Muscle of leg (tissue), 16 donors: ENCODE data around the gene SH3BGRL3. TPM values are rescaled to one million over a fixed set of nuclear protein-coding genes. Genes with fewer than 3 reads are reported as not detected.
"Not testable (repeated sequence)": the region's sequence is repeated elsewhere in the genome, so short reads cannot be mapped to it uniquely, and the experiment has no call there.

Experiments
- DNase-seq: peaks from one replicate; pipeline ENCODE4 v3.0.0; 2013
- H3K27ac ChIP-seq: one replicate; pipeline ENCODE4 v1.5.1; 2013; ENCODE audit warnings: mild to moderate bottlenecking, low read length, control low read depth
- H3K27me3 ChIP-seq: one replicate; pipeline ENCODE4 v1.6.1; 2013; ENCODE audit warnings: low read length; ENCODE audit not compliant: control insufficient read depth, insufficient read depth
- H3K36me3 ChIP-seq: one replicate; pipeline ENCODE4 v1.6.1; 2013; ENCODE audit warnings: low read length; ENCODE audit not compliant: control insufficient read depth, insufficient read depth
- H3K4me1 ChIP-seq: one replicate; pipeline ENCODE4 v1.6.1; 2013; ENCODE audit warnings: low read length; ENCODE audit not compliant: control insufficient read depth, insufficient read depth
- H3K4me3 ChIP-seq: one replicate; pipeline ENCODE4 v1.5.1; 2013; ENCODE audit warnings: low read length, control low read depth
- H3K9me3 ChIP-seq: replicated peaks from 2 replicates; pipeline ENCODE4 v1.6.1; 2013; ENCODE audit warnings: low read depth, low read length; ENCODE audit not compliant: control insufficient read depth
- WGBS: methylation state at CpG from one replicate; pipeline ENCODE4 v1.1.5; 2013; ENCODE audit warnings: missing lambda C conversion rate; ENCODE audit not compliant: insufficient coverage; 5-methylcytosine and 5-hydroxymethylcytosine counted together
- long read RNA-seq, 11 donors: transcript quantifications; one replicate each; lab custom pipeline, GENCODE V29; 2026
- polyA plus RNA-seq, 8 donors: library from polyadenylated mRNA; unstranded; fragments of 120-200 nt; gene quantifications; one replicate each; pipeline versions ENCODE4 v1.2.1 to v1.2.3, GENCODE V29; 2013; ENCODE audit warnings: inconsistent platforms in 1 of 8, low replicate concordance in 1 of 8; ENCODE audit not compliant: insufficient read length in 8 of 8, insufficient read depth in 1 of 8
- total RNA-seq: library from RNA; stranded (reverse); fragments of 120-200 nt; gene quantifications from one replicate; pipeline ENCODE4 v1.2.4, GENCODE V29; 2013

SH3BGRL3 gene
- total RNA-seq (12.2 TPM), polyA plus RNA-seq (10 to 100 TPM; 53.0 to 85.2 (median 61.9) TPM)
- long read RNA-seq, donor 1, transcript SH3BGRL3-201 (3 exons, 1,661 nt): major isoform, 22 of 23 reads
- long read RNA-seq, donor 1, partial matches to known transcripts: 0 of 23 reads
- long read RNA-seq, donor 1, other reads (novel, unspliced or antisense): 0 of 23 reads
- long read RNA-seq, donor 2, transcript SH3BGRL3-201 (3 exons, 1,661 nt): major isoform, 15 of 15 reads
- long read RNA-seq, donor 2, partial matches to known transcripts: 0 of 15 reads
- long read RNA-seq, donor 2, other reads (novel, unspliced or antisense): 0 of 15 reads
- long read RNA-seq, donor 3, transcript SH3BGRL3-201 (3 exons, 1,661 nt): major isoform, 53 of 55 reads
- long read RNA-seq, donor 3, partial matches to known transcripts: 0 of 55 reads
- long read RNA-seq, donor 3, other reads (novel, unspliced or antisense): 0 of 55 reads
- long read RNA-seq, donor 4, transcript SH3BGRL3-201 (3 exons, 1,661 nt): major isoform, 59 of 67 reads
- long read RNA-seq, donor 4, partial matches to known transcripts: 6 of 67 reads
- long read RNA-seq, donor 4, other reads (novel, unspliced or antisense): 0 of 67 reads
- long read RNA-seq, donor 5, transcript SH3BGRL3-201 (3 exons, 1,661 nt): major isoform, 109 of 118 reads
- long read RNA-seq, donor 5, transcript SH3BGRL3-202 (2 exons, 768 nt): minor isoform, 9 of 118 reads
- long read RNA-seq, donor 5, partial matches to known transcripts: 0 of 118 reads
- long read RNA-seq, donor 5, other reads (novel, unspliced or antisense): 0 of 118 reads
- long read RNA-seq, donor 6, transcript SH3BGRL3-201 (3 exons, 1,661 nt): major isoform, 69 of 74 reads
- long read RNA-seq, donor 6, transcript SH3BGRL3-202 (2 exons, 768 nt): minor isoform, 5 of 74 reads
- long read RNA-seq, donor 6, partial matches to known transcripts: 0 of 74 reads
- long read RNA-seq, donor 6, other reads (novel, unspliced or antisense): 0 of 74 reads
- long read RNA-seq, donor 7, transcript SH3BGRL3-201 (3 exons, 1,661 nt): major isoform, 96 of 101 reads
- long read RNA-seq, donor 7, transcript SH3BGRL3-202 (2 exons, 768 nt): minor isoform, 5 of 101 reads
- long read RNA-seq, donor 7, partial matches to known transcripts: 0 of 101 reads
- long read RNA-seq, donor 7, other reads (novel, unspliced or antisense): 0 of 101 reads
- long read RNA-seq, donor 8, transcript SH3BGRL3-201 (3 exons, 1,661 nt): major isoform, 51 of 52 reads
- long read RNA-seq, donor 8, partial matches to known transcripts: 0 of 52 reads
- long read RNA-seq, donor 8, other reads (novel, unspliced or antisense): 0 of 52 reads
- long read RNA-seq, donor 9, transcript SH3BGRL3-201 (3 exons, 1,661 nt): major isoform, 52 of 69 reads
- long read RNA-seq, donor 9, partial matches to known transcripts: 15 of 69 reads
- long read RNA-seq, donor 9, other reads (novel, unspliced or antisense): 0 of 69 reads
- long read RNA-seq, donor 10, transcript SH3BGRL3-202 (2 exons, 768 nt): minor isoform, 5 of 92 reads
- long read RNA-seq, donor 10, transcript SH3BGRL3-201 (3 exons, 1,661 nt): major isoform, 80 of 92 reads
- long read RNA-seq, donor 10, partial matches to known transcripts: 7 of 92 reads
- long read RNA-seq, donor 10, other reads (novel, unspliced or antisense): 0 of 92 reads
- long read RNA-seq, donor 11, transcript SH3BGRL3-201 (3 exons, 1,661 nt): major isoform, 77 of 78 reads
- long read RNA-seq, donor 11, partial matches to known transcripts: 0 of 78 reads
- long read RNA-seq, donor 11, other reads (novel, unspliced or antisense): 0 of 78 reads

GRCh38 chr1:26279456-26280332 lies at the start of gene SH3BGRL3:
SH3BGRL3 (plus strand) TSS chr1:26280086; CDS start chr1:26280156, 70 bp downstream.
- Histone ChIP-seq H3K36me3 (peaks cover 38% of the 10 kb centered on the region), H3K27me3 (no peaks in the 10 kb centered on the region), H3K4me3 (peak within 1 kb of the TSS; percentile 91), H3K27ac (peak within 1 kb of the TSS; percentile 95), H3K4me1 (peaks cover 65% of the 10 kb centered on the region), H3K9me3 (no peaks in the 10 kb centered on the region)
- peak; percentile 94 for DNase-seq
- under 1% methylated on average over 55 of the region's 66 CpGs for WGBS

DNA sequence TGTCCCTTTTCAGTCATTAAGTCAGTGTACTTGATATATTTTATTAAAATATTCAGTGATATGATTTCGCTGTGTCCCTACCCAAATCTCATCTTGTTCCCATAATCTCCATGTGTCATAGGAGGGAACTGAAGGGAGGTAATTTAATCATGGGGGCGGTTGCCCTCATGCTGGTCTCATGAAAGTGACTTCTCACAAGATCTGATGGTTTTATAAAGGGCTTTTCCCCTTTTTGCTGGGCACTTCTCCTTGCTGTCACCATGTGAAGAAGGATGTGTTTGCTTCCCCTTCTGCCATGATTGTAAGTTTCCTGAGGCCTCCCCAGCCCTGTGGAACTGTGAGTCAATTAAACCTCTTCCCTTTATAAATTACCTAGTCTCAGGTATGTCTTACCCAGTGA lies 49.2 kb upstream of the SH3BGRL3 start:
- not testable (repeated sequence) for H3K36me3 ChIP-seq, H3K4me1 ChIP-seq, H3K4me3 ChIP-seq, H3K27ac ChIP-seq, H3K9me3 ChIP-seq, DNase-seq
- WGBS: no CpG with 5 or more reads among the region's 2 CpGs
- H3K27me3 ChIP-seq: peaks cover 15% of the 10 kb centered on the region

DNA sequence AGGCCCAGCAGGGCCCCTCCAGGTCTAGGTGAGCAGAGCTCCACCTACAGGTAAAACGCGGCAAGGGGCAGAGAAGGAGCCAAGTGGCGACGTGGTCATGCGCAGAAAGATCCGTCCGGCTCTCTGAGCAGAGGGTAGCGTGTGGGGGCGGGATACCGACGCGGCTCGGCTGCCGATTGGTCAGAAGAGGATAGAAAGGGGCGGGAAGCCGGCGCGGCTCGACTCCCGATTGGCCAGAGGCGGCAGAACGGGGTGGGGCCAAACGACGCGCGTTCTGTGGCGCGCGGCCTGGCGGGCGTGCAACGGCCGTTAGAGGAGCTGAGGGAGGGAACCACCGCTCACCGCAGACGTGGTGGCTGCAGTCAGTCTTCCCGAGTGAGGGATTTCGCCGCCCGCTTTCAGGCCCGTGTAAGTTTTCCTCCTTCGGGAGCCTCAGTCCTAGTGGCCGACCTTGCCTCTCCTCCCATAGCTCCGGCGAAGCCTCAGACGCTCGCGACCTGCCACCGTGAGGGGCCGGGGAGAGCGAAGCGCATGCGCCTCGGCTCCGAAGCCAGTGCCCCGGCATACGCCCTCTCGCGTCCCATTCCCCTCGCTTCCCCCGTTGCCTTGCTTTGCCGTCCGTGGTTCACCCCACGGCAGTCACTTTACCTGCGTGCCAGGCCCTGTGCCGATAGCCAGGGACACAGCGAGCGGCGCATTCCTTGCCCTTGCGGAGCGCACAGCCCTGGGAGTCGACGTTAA lies 45.8 kb upstream of the SH3BGRL3 start, which contains the start of gene CEP85:
CEP85 (plus strand) TSS at position 298 of the 741 bp plus-strand sequence. CDS start 5,584 bp downstream, outside the sequence.
- Histone ChIP-seq H3K36me3 (no peaks in the 10 kb centered on the region), H3K9me3 (no peaks in the 10 kb centered on the region), H3K4me1 (peaks cover 4% of the 10 kb centered on the region), H3K27me3 (no peaks in the 10 kb centered on the region), H3K27ac (peak within 1 kb of the TSS; percentile 96), H3K4me3 (peak within 1 kb of the TSS; percentile 90)
- under 1% methylated on average over 73 of the region's 73 CpGs for WGBS
- DNase-seq: peak; percentile 98

GRCh38 chr1:26234644-26235370 lies 45.1 kb upstream of the SH3BGRL3 start:
- peak overlapping the region; percentile 90 for H3K4me3 ChIP-seq
- 2% methylated on average over 18 of the region's 30 CpGs for WGBS
- no peaks in the 10 kb centered on the region for H3K9me3 ChIP-seq
- H3K27ac ChIP-seq: peak overlapping the region; percentile 96
- peak; percentile 44 for DNase-seq
- no peaks in the 10 kb centered on the region for H3K36me3 ChIP-seq
- peaks cover 4% of the 10 kb centered on the region for H3K4me1 ChIP-seq
- no peaks in the 10 kb centered on the region for H3K27me3 ChIP-seq

- WGBS: no CpG with 5 or more reads among the region's 6 CpGs
- Histone ChIP-seq H3K4me1 (peaks cover 4% of the 10 kb centered on the region), H3K36me3 (no peaks in the 10 kb centered on the region), H3K27me3 (no peaks in the 10 kb centered on the region), H3K27ac (no peak overlapping the region), H3K4me3 (no peak overlapping the region), H3K9me3 (no peaks in the 10 kb centered on the region)
- peak; percentile 16 for DNase-seq
These were observed 42.5 kb upstream of the SH3BGRL3 start for GRCh38 chr1:26237230-26237966.

DNA sequence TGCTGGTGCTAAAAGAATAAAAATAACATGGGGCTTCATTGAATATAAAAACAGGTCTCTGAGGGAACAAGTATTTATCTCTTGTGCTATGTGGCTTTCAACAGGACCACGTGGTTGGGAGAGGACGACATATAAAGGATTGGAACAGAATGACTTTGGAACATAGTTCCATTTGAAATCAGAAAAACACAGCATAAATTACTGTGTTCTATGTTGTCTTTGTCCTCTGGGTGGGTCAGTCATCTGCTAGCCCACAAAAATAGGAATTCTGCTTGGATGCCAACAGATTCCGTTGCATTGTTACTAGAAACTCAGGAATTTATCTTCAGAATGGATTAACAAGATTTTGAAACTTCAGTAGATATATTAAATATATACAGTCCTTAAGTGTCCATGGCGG lies 40.0 kb upstream of the SH3BGRL3 start:
- no peaks in the 10 kb centered on the region for H3K27me3 ChIP-seq
- no peaks in the 10 kb centered on the region for H3K4me1 ChIP-seq
- H3K9me3 ChIP-seq: no peaks in the 10 kb centered on the region
- WGBS: no CpG with 5 or more reads among the region's 4 CpGs
- no peak overlapping the region for H3K27ac ChIP-seq
- no peak for DNase-seq
- H3K4me3 ChIP-seq: no peak overlapping the region
- H3K36me3 ChIP-seq: peaks cover 13% of the 10 kb centered on the region

GRCh38 chr1:26252718-26253117 lies 27.2 kb upstream of the SH3BGRL3 start:
- no peaks in the 10 kb centered on the region for H3K27me3 ChIP-seq
- no peak for DNase-seq
- H3K36me3 ChIP-seq: peaks cover 30% of the 10 kb centered on the region

More at GRCh38 chr1:26252718-26253117, 27.2 kb upstream of the SH3BGRL3 start:
- Histone ChIP-seq H3K27ac (no peak overlapping the region), H3K9me3 (no peaks in the 10 kb centered on the region), H3K4me3 (no peak overlapping the region), H3K4me1 (no peaks in the 10 kb centered on the region)
- WGBS: no CpG with 5 or more reads among the region's 7 CpGs
